HepG2 (cell line): Measurements from ENCODE around the gene ELF2. TPM values are rescaled to one million over a fixed set of nuclear protein-coding genes. Genes with fewer than 3 reads are reported as not detected.
A peak's percentile ranks its signal among the peaks of the same experiment; 100 is the strongest.

Experiments used
- CAMTA2 ChIP-seq: sonication (generic); formaldehyde crosslinking; IDR thresholded peaks from 2 replicates; pipeline ENCODE4 v1.4.0; 2020; ENCODE audit warnings: mild to moderate bottlenecking, missing genetic modification reagents, borderline replicate concordance
- CENPT ChIP-seq: sonication (generic); formaldehyde crosslinking; IDR thresholded peaks from 2 replicates; pipeline ENCODE4 v1.8.0; 2022; ENCODE audit warnings: low read depth, mild to moderate bottlenecking, moderate library complexity, missing genetic modification reagents
- FOXK2 ChIP-seq: fragments of 450-650 bp; IDR thresholded peaks from 2 replicates; pipeline ENCODE4 v1.6.1; 2016
- GATAD1 ChIP-seq: IDR thresholded peaks from 2 replicates; pipeline ENCODE4 v1.6.1; 2016; ENCODE audit warnings: missing genetic modification reagents, missing compliant biosample characterization
- JUNB ChIP-seq: sonication (generic); formaldehyde crosslinking; IDR thresholded peaks from 2 replicates; pipeline ENCODE4 v1.8.0; 2022; ENCODE audit warnings: missing genetic modification reagents, mild to moderate bottlenecking, borderline replicate concordance
- MEIS1 ChIP-seq: sonication (generic); formaldehyde crosslinking; IDR thresholded peaks from 2 replicates; pipeline ENCODE4 v1.9.0; 2021; ENCODE audit warnings: mild to moderate bottlenecking, missing genetic modification reagents, moderate library complexity, borderline replicate concordance
- RCOR2 ChIP-seq: IDR thresholded peaks from 2 replicates; pipeline ENCODE4 v1.6.1; 2016; ENCODE audit warnings: missing biosample characterization, missing genetic modification reagents
- SUZ12 ChIP-seq: fragments of 150-350 bp; IDR thresholded peaks from 2 replicates; pipeline ENCODE4 v1.6.1; 2014; ENCODE audit warnings: low read depth, low read length
- ZFP90 ChIP-seq: sonication (generic); formaldehyde crosslinking; IDR thresholded peaks from 2 replicates; pipeline ENCODE4 v1.8.0; 2022; ENCODE audit warnings: missing genetic modification reagents, mild to moderate bottlenecking, inconsistent platforms, borderline replicate concordance
- ZNF547 ChIP-seq: sonication (generic); formaldehyde crosslinking; IDR thresholded peaks from 2 replicates; pipeline ENCODE4 v1.5.1; 2020; ENCODE audit warnings: mild to moderate bottlenecking, missing genetic modification reagents
- ZNF703 ChIP-seq: sonication (generic); formaldehyde crosslinking; IDR thresholded peaks from 2 replicates; pipeline ENCODE4 v1.5.1; 2020; ENCODE audit warnings: missing genetic modification reagents, mild to moderate bottlenecking, moderate library complexity, borderline replicate concordance
- ZSCAN20 ChIP-seq: sonication (generic); formaldehyde crosslinking; IDR thresholded peaks from 2 replicates; pipeline ENCODE4 v1.4.0; 2020; ENCODE audit warnings: missing genetic modification reagents, mild to moderate bottlenecking, borderline replicate concordance
- polyA plus RNA-seq, 8 experiments: library from polyadenylated mRNA; depleted of rRNA in 3 of 8; stranded (reverse) in 7 of 8; unstranded in 1 of 8; fragments of >200 nt; fragmentation: Illumina TruSeq in 4 of 8; extraction: Trizol in 4 of 8; gene quantifications; 2 replicates each; pipeline versions ENCODE4 v1.2.1 to v1.2.3, GENCODE V29; 2011 to 2016; ENCODE audit warnings: low read depth in 4 of 8, missing spikeins in 1 of 8, mixed read lengths in 1 of 8; ENCODE audit not compliant: insufficient read depth in 1 of 8
- total RNA-seq, 5 experiments: library from RNA; depleted of rRNA; stranded (reverse); fragments of >200 nt; fragmentation: Illumina TruSeq; extraction: Trizol; gene quantifications; 2 replicates each; pipeline ENCODE4 v1.2.3, GENCODE V29; 2016; ENCODE audit warnings: low read depth in 1 of 5
- TF ChIP-seq, protein P1 (sequence below), 2 experiments: fragments of 450-650 bp in 1 of 2; sonication (generic) in 1 of 2; formaldehyde crosslinking in 1 of 2; IDR thresholded peaks; 2 replicates each; pipeline versions ENCODE4 v1.6.1 to v1.8.0; 2016 to 2022; ENCODE audit warnings: antibody characterized with exemption in 1 of 2, mild to moderate bottlenecking in 1 of 2, missing genetic modification reagents in 1 of 2
- TF ChIP-seq, protein P2 (sequence below): sonication (generic); formaldehyde crosslinking; conservative IDR thresholded peaks from 2 replicates; pipeline ENCODE4 v1.5.0; 2020; ENCODE audit warnings: missing genetic modification reagents
- TF ChIP-seq, protein P3 (sequence below): sonication (generic); formaldehyde crosslinking; IDR thresholded peaks from 2 replicates; pipeline ENCODE4 v1.5.0; 2020; ENCODE audit warnings: missing genetic modification reagents
- TF ChIP-seq, protein P4 (sequence below): IDR thresholded peaks from 2 replicates; pipeline ENCODE4 v1.6.1; 2016; ENCODE audit warnings: low read depth, borderline replicate concordance

ELF2 gene
- total and polyA plus RNA-seq, 2 of the 13 experiments (the other 11 are each of a cell fraction or from before 2014, with no cell fraction given) = 28.6 to 35.4 TPM

DNA sequence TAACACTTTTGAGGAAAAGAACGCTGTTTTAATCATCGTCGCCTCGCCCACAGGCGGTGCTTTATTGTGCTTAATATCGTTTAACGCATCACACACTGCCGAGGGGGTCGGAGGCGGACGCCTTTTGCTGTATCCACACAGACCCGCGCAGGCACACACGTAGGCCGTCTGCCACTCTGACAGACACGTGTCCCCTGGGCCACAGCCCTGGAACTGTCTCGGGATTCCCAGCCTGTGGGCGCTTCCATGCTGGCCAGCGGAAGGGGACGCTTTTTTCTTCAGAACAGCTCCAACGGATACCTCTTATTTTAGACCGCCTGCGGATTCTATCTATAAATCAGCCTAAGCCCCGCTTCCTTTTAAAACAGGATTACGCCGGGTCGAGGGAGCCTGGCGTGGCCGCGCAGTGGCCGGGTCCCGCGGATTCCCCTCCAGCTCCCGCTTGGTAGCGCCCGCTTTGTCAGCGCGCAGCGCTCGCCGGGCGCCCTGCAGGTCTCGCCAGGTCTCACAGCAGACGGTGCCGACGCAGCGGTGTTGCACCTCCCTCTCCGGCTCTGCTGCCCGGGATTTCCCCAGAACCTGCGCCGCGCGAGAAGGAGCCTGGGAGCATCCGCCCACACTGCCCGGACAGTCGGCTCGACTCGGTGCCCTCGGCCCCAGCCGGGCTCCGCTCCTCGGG, 161.6 kb downstream of the ELF2 start, which contains the start of gene NOCT (continued):
- TF ChIP-seq, protein P1, sequence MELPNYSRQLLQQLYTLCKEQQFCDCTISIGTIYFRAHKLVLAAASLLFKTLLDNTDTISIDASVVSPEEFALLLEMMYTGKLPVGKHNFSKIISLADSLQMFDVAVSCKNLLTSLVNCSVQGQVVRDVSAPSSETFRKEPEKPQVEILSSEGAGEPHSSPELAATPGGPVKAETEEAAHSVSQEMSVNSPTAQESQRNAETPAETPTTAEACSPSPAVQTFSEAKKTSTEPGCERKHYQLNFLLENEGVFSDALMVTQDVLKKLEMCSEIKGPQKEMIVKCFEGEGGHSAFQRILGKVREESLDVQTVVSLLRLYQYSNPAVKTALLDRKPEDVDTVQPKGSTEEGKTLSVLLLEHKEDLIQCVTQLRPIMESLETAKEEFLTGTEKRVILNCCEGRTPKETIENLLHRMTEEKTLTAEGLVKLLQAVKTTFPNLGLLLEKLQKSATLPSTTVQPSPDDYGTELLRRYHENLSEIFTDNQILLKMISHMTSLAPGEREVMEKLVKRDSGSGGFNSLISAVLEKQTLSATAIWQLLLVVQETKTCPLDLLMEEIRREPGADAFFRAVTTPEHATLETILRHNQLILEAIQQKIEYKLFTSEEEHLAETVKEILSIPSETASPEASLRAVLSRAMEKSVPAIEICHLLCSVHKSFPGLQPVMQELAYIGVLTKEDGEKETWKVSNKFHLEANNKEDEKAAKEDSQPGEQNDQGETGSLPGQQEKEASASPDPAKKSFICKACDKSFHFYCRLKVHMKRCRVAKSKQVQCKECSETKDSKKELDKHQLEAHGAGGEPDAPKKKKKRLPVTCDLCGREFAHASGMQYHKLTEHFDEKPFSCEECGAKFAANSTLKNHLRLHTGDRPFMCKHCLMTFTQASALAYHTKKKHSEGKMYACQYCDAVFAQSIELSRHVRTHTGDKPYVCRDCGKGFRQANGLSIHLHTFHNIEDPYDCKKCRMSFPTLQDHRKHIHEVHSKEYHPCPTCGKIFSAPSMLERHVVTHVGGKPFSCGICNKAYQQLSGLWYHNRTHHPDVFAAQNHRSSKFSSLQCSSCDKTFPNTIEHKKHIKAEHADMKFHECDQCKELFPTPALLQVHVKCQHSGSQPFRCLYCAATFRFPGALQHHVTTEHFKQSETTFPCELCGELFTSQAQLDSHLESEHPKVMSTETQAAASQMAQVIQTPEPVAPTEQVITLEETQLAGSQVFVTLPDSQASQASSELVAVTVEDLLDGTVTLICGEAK (IDR thresholded peaks at IDR 0.05) = no peak
- TF ChIP-seq, protein P1 (CRISPR knock-in tag; IDR thresholded peaks at IDR 0.05) = peak; percentile 61; the same call in 1 of the 2 replicates
- TF ChIP-seq RCOR2 (CRISPR knock-in tag) (no peak), FOXK2 (peak; percentile 98), SUZ12 (no peak), ZFP90 (peak; percentile 54; the same call in 1 of the 2 replicates), CENPT (CRISPR knock-in tag) (no peak), ZNF547 (peak; percentile 94), ZNF703 (CRISPR knock-in tag) (peak; percentile 79; the same call in 1 of the 2 replicates), ZSCAN20 (CRISPR knock-in tag) (no peak), GATAD1 (CRISPR knock-in tag) (peak; percentile 62), CAMTA2 (CRISPR knock-in tag) (no peak), JUNB (CRISPR knock-in tag) (no peak; the same call in 1 of the 2 replicates), MEIS1 (CRISPR knock-in tag) (no peak; the same call in 1 of the 2 replicates)
- TF ChIP-seq, protein P2, sequence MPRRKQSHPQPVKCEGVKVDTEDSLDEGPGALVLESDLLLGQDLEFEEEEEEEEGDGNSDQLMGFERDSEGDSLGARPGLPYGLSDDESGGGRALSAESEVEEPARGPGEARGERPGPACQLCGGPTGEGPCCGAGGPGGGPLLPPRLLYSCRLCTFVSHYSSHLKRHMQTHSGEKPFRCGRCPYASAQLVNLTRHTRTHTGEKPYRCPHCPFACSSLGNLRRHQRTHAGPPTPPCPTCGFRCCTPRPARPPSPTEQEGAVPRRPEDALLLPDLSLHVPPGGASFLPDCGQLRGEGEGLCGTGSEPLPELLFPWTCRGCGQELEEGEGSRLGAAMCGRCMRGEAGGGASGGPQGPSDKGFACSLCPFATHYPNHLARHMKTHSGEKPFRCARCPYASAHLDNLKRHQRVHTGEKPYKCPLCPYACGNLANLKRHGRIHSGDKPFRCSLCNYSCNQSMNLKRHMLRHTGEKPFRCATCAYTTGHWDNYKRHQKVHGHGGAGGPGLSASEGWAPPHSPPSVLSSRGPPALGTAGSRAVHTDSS (CRISPR knock-in tag) = no peak
- TF ChIP-seq, protein P3, sequence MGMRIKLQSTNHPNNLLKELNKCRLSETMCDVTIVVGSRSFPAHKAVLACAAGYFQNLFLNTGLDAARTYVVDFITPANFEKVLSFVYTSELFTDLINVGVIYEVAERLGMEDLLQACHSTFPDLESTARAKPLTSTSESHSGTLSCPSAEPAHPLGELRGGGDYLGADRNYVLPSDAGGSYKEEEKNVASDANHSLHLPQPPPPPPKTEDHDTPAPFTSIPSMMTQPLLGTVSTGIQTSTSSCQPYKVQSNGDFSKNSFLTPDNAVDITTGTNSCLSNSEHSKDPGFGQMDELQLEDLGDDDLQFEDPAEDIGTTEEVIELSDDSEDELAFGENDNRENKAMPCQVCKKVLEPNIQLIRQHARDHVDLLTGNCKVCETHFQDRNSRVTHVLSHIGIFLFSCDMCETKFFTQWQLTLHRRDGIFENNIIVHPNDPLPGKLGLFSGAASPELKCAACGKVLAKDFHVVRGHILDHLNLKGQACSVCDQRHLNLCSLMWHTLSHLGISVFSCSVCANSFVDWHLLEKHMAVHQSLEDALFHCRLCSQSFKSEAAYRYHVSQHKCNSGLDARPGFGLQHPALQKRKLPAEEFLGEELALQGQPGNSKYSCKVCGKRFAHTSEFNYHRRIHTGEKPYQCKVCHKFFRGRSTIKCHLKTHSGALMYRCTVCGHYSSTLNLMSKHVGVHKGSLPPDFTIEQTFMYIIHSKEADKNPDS (CRISPR knock-in tag) = no peak
- TF ChIP-seq, protein P4, sequence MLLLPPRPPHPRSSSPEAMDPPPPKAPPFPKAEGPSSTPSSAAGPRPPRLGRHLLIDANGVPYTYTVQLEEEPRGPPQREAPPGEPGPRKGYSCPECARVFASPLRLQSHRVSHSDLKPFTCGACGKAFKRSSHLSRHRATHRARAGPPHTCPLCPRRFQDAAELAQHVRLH (CRISPR knock-in tag) = peak; percentile 92
